HEK293 (cell line): ENCODE data around the gene EEF1AKMT3.

Experiments
- GLIS2 ChIP-seq: fragments of 450-650 bp; formaldehyde crosslinking; IDR thresholded peaks from 2 replicates; pipeline ENCODE4 v1.5.1; 2016; ENCODE audit warnings: missing biosample characterization, missing genetic modification characterization
- MZF1 ChIP-seq: fragments of 450-650 bp; formaldehyde crosslinking; IDR thresholded peaks from 2 replicates; pipeline ENCODE4 v1.5.1; 2017; ENCODE audit warnings: missing biosample characterization, missing genetic modification characterization, borderline replicate concordance
- PRDM1 ChIP-seq: fragments of 450-650 bp; formaldehyde crosslinking; IDR thresholded peaks from 2 replicates; pipeline ENCODE4; 2016; ENCODE audit warnings: missing biosample characterization, missing genetic modification characterization
- PRDM2 ChIP-seq: fragments of 450-650 bp; formaldehyde crosslinking; IDR thresholded peaks from 2 replicates; pipeline ENCODE4 v1.5.1; 2016; ENCODE audit warnings: missing biosample characterization, missing genetic modification characterization, borderline replicate concordance
- REPIN1 ChIP-seq: fragments of 450-650 bp; formaldehyde crosslinking; IDR thresholded peaks from 2 replicates; pipeline ENCODE4 v1.5.1; 2017; ENCODE audit warnings: missing biosample characterization, missing genetic modification characterization, low read depth
- YY1 ChIP-seq: fragments of 450-650 bp; formaldehyde crosslinking; IDR thresholded peaks from 2 replicates; pipeline ENCODE4 v1.5.1; 2018; ENCODE audit warnings: missing biosample characterization, missing genetic modification characterization
- ZBTB17 ChIP-seq: fragments of 450-650 bp; formaldehyde crosslinking; IDR thresholded peaks from 2 replicates; pipeline ENCODE4 v1.5.1; 2016; ENCODE audit warnings: missing biosample characterization, missing genetic modification characterization
- ZBTB44 ChIP-seq: fragments of 450-650 bp; IDR thresholded peaks from 2 replicates; pipeline ENCODE4 v1.5.1; 2018; ENCODE audit warnings: missing biosample characterization, mild to moderate bottlenecking, missing genetic modification characterization
- ZEB2 ChIP-seq: fragments of 450-650 bp; formaldehyde crosslinking; IDR thresholded peaks from 2 replicates; pipeline ENCODE4 v1.5.1; 2016; ENCODE audit warnings: missing biosample characterization, missing genetic modification characterization
- ZNF10 ChIP-seq: fragments of 450-650 bp; formaldehyde crosslinking; IDR thresholded peaks from 2 replicates; pipeline ENCODE4 v1.5.1; 2017; ENCODE audit warnings: missing biosample characterization, missing genetic modification characterization
- ZNF133 ChIP-seq: fragments of 450-650 bp; formaldehyde crosslinking; IDR thresholded peaks from 2 replicates; pipeline ENCODE4 v1.5.1; 2016; ENCODE audit warnings: missing biosample characterization, missing genetic modification characterization
- ZNF140 ChIP-seq: fragments of 450-650 bp; formaldehyde crosslinking; IDR thresholded peaks from 2 replicates; pipeline ENCODE4 v1.5.1; 2016; ENCODE audit warnings: missing biosample characterization, missing genetic modification characterization
- ZNF174 ChIP-seq: fragments of 450-650 bp; formaldehyde crosslinking; IDR thresholded peaks from 2 replicates; pipeline ENCODE4 v1.5.0; 2017; ENCODE audit warnings: missing biosample characterization, mild to moderate bottlenecking, missing genetic modification characterization
- ZNF175 ChIP-seq: fragments of 450-650 bp; formaldehyde crosslinking; IDR thresholded peaks from 2 replicates; pipeline ENCODE4 v1.5.1; 2016; ENCODE audit warnings: missing biosample characterization, missing genetic modification characterization
- ZNF202 ChIP-seq: fragments of 450-650 bp; formaldehyde crosslinking; IDR thresholded peaks from 2 replicates; pipeline ENCODE4 v1.5.1; 2016; ENCODE audit warnings: missing biosample characterization, missing genetic modification characterization, borderline replicate concordance
- ZNF26 ChIP-seq: fragments of 450-650 bp; formaldehyde crosslinking; IDR thresholded peaks from 2 replicates; pipeline ENCODE4 v1.5.1; 2016; ENCODE audit warnings: missing biosample characterization, missing genetic modification characterization
- ZNF292 ChIP-seq: fragments of 450-650 bp; formaldehyde crosslinking; IDR thresholded peaks from 2 replicates; pipeline ENCODE4 v1.5.1; 2016; ENCODE audit warnings: low read depth, missing biosample characterization, missing genetic modification characterization, borderline replicate concordance
- ZNF324 ChIP-seq: fragments of 450-650 bp; formaldehyde crosslinking; IDR thresholded peaks from 2 replicates; pipeline ENCODE4 v1.5.1; 2016; ENCODE audit warnings: missing biosample characterization, missing genetic modification characterization
- ZNF391 ChIP-seq: fragments of 450-650 bp; formaldehyde crosslinking; IDR thresholded peaks from 2 replicates; pipeline ENCODE4 v1.5.1; 2016; ENCODE audit warnings: low read depth, missing biosample characterization, missing genetic modification characterization, borderline replicate concordance
- ZNF48 ChIP-seq: fragments of 450-650 bp; formaldehyde crosslinking; IDR thresholded peaks from 2 replicates; pipeline ENCODE4 v1.5.1; 2016; ENCODE audit warnings: missing biosample characterization, missing genetic modification characterization
- ZNF558 ChIP-seq: fragments of 450-650 bp; formaldehyde crosslinking; IDR thresholded peaks from 2 replicates; pipeline ENCODE4 v1.5.1; 2016; ENCODE audit warnings: missing biosample characterization, missing genetic modification characterization
- ZNF660 ChIP-seq: fragments of 450-650 bp; IDR thresholded peaks from 2 replicates; pipeline ENCODE4 v1.5.1; 2018; ENCODE audit warnings: missing biosample characterization, mild to moderate bottlenecking, missing genetic modification characterization
- ZNF701 ChIP-seq: fragments of 450-650 bp; formaldehyde crosslinking; IDR thresholded peaks from 2 replicates; pipeline ENCODE4 v1.5.1; 2016; ENCODE audit warnings: missing biosample characterization, missing genetic modification characterization
- TF ChIP-seq, protein P1 (sequence below): fragments of 450-650 bp; formaldehyde crosslinking; IDR thresholded peaks from 2 replicates; pipeline ENCODE4; 2016; ENCODE audit warnings: missing biosample characterization, missing genetic modification characterization
- TF ChIP-seq, protein P2 (sequence below): fragments of 450-650 bp; formaldehyde crosslinking; IDR thresholded peaks from 2 replicates; pipeline ENCODE4 v1.5.1; 2016; ENCODE audit warnings: missing biosample characterization, missing genetic modification characterization

Gene EEF1AKMT3

DNA sequence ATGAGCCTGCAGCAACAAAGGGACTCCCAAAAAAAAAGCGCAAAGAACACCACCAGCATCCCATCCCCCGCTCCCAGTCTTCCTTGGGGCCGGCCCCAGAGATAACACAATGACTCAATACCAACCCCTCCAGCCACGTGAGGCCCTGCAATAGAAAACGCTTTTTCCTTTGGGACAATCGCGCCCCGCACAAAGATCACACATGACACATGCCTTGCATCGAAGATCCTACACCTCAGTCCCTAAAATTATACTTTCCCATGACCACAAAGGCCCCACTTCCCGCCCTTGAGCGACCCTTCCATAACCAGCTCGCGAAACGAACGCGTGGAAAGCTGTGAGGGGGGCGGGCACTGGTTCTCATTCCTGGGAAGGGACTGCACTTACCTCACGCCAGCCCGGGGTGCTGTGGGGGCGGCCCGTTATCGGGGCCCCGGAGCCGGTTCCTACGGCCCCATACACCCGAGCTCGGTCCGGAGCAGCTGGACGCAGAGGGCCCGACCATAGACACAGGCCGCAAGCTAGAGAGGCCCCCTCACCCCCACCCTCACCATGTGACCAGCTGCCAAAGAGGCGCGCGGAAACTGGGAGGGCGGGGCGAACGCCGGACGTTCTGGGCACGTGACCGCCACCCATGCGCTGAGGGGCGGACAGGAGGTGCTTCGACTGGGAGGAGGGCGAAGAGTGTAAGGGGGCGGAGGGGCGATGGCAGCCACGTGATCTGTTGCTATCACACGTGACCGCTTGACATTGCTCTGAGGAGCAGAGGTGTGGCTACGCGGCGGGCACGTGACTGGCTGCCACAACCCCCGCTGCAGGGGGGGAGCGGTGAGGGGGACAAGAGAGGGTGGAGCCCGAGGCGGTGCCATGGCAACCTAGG is 20.4 kb upstream of the EEF1AKMT3 start, which contains the start of gene CDK4 (continued):
- peak; percentile 41; the same call in 1 of the 2 replicates for TF ChIP-seq YY1
- peak; percentile 99 for TF ChIP-seq GLIS2 (tag by site-specific recombination)
- TF ChIP-seq ZNF202 (tag by site-specific recombination): no peak
- TF ChIP-seq ZNF140 (tag by site-specific recombination): no peak
- TF ChIP-seq PRDM1 (tag by site-specific recombination): no peak
- no peak for TF ChIP-seq ZNF175 (tag by site-specific recombination)
- TF ChIP-seq ZNF174 (tag by site-specific recombination): no peak
- TF ChIP-seq, protein P1, sequence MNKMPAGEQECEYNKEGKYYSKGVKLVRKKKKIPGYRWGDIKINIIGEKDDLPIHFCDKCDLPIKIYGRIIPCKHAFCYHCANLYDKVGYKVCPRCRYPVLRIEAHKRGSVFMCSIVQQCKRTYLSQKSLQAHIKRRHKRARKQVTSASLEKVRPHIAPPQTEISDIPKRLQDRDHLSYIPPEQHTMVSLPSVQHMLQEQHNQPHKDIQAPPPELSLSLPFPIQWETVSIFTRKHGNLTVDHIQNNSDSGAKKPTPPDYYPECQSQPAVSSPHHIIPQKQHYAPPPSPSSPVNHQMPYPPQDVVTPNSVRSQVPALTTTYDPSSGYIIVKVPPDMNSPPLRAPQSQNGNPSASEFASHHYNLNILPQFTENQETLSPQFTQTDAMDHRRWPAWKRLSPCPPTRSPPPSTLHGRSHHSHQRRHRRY (tag by site-specific recombination): no peak
- no peak for TF ChIP-seq MZF1 (tag by site-specific recombination)
- TF ChIP-seq ZEB2 (tag by site-specific recombination): peak; percentile 66; the same call in 1 of the 2 replicates
- TF ChIP-seq ZNF10 (tag by site-specific recombination): peak; percentile 25; the same call in 1 of the 2 replicates
- TF ChIP-seq, protein P2, sequence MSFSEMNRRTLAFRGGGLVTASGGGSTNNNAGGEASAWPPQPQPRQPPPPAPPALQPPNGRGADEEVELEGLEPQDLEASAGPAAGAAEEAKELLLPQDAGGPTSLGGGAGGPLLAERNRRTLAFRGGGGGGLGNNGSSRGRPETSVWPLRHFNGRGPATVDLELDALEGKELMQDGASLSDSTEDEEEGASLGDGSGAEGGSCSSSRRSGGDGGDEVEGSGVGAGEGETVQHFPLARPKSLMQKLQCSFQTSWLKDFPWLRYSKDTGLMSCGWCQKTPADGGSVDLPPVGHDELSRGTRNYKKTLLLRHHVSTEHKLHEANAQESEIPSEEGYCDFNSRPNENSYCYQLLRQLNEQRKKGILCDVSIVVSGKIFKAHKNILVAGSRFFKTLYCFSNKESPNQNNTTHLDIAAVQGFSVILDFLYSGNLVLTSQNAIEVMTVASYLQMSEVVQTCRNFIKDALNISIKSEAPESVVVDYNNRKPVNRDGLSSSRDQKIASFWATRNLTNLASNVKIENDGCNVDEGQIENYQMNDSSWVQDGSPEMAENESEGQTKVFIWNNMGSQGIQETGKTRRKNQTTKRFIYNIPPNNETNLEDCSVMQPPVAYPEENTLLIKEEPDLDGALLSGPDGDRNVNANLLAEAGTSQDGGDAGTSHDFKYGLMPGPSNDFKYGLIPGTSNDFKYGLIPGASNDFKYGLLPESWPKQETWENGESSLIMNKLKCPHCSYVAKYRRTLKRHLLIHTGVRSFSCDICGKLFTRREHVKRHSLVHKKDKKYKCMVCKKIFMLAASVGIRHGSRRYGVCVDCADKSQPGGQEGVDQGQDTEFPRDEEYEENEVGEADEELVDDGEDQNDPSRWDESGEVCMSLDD (tag by site-specific recombination): peak; percentile 78
- 0 out of 2 replicates have a peak, but pooled peaks have one; percentile 12 for TF ChIP-seq REPIN1 (tag by site-specific recombination)
- no peak for TF ChIP-seq ZNF701
- no peak; the same call in 1 of the 2 replicates for TF ChIP-seq ZBTB44
- 0 out of 2 replicates have a peak, but pooled peaks have one; percentile 51 for TF ChIP-seq ZNF391 (tag by site-specific recombination)
- TF ChIP-seq ZNF660: peak; percentile 87; the same call in 1 of the 2 replicates
- TF ChIP-seq ZNF324: peak; percentile 81
- TF ChIP-seq ZNF48 (tag by site-specific recombination): no peak
- no peak for TF ChIP-seq ZNF292 (tag by site-specific recombination)
- no peak for TF ChIP-seq ZNF133
- TF ChIP-seq ZNF26 (tag by site-specific recombination): no peak
- TF ChIP-seq ZBTB17: peak; percentile 85
- TF ChIP-seq ZNF558 (tag by site-specific recombination): peak; percentile 63; the same call in 1 of the 2 replicates
- no peak for TF ChIP-seq PRDM2 (tag by site-specific recombination)
